Measurements from ENCODE around the gene PRKCH.

The PRKCH gene

GRCh38 chr14:61476105-61476753, 154.8 kb downstream of the PRKCH start:
- no peak for DNase-seq (ENCODE audit: low spot score)

- DNase-seq (ENCODE audit: low spot score) = peak; percentile 31
Measured at GRCh38 chr14:61476754-61477410, 155.5 kb downstream of the PRKCH start.

- no peak for DNase-seq (ENCODE audit: low spot score)
Measured at GRCh38 chr14:61477712-61478462, 156.5 kb downstream of the PRKCH start.

GRCh38 chr14:61478971-61479473, 157.6 kb downstream of the PRKCH start:
- DNase-seq (ENCODE audit: low spot score) = no peak

- DNase-seq (ENCODE audit: low spot score) = peak; percentile 23
Measured at GRCh38 chr14:61479746-61480502, 158.5 kb downstream of the PRKCH start.

GRCh38 chr14:61480704-61481285, 159.4 kb downstream of the PRKCH start:
- no peak for DNase-seq (ENCODE audit: low spot score)

- DNase-seq (ENCODE audit: low spot score) = no peak
Measured at GRCh38 chr14:61481701-61482100, 160.3 kb downstream of the PRKCH start.

- no peak for DNase-seq (ENCODE audit: low spot score)
Measured at GRCh38 chr14:61482348-61483206, 161.2 kb downstream of the PRKCH start.

GRCh38 chr14:61483476-61483875, 162.1 kb downstream of the PRKCH start:
- DNase-seq (ENCODE audit: low spot score) = no peak

- no peak for DNase-seq (ENCODE audit: low spot score)
Measured at GRCh38 chr14:61484031-61484430, 162.7 kb downstream of the PRKCH start.

- DNase-seq (ENCODE audit: low spot score) = no peak
Measured at GRCh38 chr14:61484826-61485584, 163.6 kb downstream of the PRKCH start.

- no peak for DNase-seq (ENCODE audit: low spot score)
Measured at GRCh38 chr14:61485661-61486060, 164.3 kb downstream of the PRKCH start.

- DNase-seq (ENCODE audit: low spot score) = no peak
Measured at GRCh38 chr14:61486930-61487495, 165.6 kb downstream of the PRKCH start.

GRCh38 chr14:61488417-61489401, 167.3 kb downstream of the PRKCH start:
- DNase-seq (ENCODE audit: low spot score) = no peak

GRCh38 chr14:61489512-61489911, 168.1 kb downstream of the PRKCH start:
- no peak for DNase-seq (ENCODE audit: low spot score)

- DNase-seq (ENCODE audit: low spot score) = no peak
Measured at GRCh38 chr14:61489932-61490331, 168.6 kb downstream of the PRKCH start.

GRCh38 chr14:61491224-61491623, 169.8 kb downstream of the PRKCH start:
- no peak for DNase-seq (ENCODE audit: low spot score)

GRCh38 chr14:61491876-61492434, 170.6 kb downstream of the PRKCH start:
- DNase-seq (ENCODE audit: low spot score) = no peak

Data from GM03348 (cell line).